IPS-NIHi7 (cell line): ENCODE data around the gene PZP.

ENCODE experiments used
- DNase-seq: peaks from one replicate; pipeline ENCODE4 v3.0.0; 2012; ENCODE audit warnings: mixed read lengths; ENCODE audit errors: extremely low spot score

PZP gene

DNA sequence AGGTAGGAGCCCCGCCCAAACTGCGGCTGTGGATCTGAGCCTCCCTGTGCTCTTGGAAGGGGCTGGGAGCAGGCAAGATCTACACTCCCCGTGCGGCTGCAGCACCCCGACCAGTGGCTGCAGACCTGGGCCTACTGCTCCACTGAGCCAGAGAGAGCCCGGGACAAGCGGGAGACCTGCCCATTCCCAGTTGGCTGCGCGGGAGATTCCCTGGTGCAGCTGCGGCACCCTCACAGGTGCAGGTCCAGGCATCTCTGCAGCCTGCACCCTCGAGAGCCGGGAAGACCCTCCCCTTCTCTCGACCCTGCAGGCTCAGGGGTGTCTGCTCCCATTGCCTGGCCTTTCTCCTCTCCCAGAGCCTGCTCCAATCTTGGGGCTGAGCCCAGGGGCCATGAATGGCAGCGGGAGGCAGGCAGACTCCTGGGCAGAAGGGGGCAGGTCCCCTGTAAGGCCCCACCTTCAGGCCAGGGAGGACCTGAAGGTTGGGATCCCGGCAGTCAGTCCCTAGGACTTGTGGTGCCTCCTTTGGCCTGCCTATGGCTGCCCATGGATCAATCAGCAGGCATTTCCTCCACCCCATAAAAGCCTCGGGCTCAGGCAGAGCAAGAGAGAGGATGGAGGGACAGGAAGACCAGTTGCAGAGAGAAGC lies 83.7 kb downstream of the PZP start:
- DNase-seq = no peak

DNA sequence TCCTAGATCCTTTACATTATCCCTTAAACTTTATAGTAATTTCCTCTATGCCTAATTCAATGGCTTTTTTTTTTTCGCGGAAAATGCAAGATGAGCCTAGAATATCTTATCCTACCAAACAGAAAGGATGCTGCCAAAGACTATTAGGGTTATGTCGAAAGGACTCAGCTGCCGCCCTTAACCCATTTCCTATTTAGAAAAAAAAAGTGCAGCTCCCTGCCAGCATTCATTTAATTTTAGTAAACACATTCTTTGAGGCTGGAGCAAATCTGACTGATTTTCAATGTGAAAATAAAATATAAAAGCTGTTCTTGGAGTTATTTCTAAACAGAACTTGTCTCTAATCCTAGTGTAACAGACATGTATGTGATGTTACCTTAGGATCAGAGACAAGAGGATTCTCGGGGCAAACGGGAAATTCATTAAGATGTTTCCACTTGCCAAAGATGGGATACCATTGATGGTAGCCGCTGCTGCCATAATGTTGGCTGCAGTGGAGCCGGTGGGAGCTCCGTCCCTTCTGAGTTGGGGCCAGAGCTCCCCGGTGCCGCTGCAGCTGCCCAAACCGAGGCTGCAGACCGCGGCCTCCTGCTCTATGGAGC lies 84.3 kb downstream of the PZP start:
- DNase-seq = no peak

DNA sequence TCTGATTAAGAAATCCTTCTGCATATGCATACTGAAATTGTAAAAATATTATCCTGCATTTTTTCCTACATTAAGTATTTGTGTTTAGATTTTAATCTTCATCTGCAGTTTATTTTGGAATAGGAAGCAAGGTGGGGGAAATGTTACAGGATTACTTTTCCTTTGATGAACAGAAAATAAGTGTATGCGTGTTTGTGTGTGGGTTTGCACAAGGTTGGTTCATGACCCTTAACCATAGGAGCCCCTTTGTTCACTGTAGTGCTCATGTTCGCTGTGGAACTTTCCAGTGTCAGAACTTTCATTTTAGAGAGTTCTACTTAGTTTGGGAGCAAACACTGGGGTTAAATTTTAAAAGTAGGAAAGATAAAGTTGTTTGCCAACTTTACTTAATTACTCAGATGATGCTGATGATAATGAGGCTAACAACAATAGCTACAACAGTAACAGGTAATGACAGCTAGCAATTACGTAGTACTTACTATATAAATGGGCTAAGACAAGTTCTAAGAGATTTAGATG lies 86.0 kb downstream of the PZP start:
- no peak for DNase-seq

DNA sequence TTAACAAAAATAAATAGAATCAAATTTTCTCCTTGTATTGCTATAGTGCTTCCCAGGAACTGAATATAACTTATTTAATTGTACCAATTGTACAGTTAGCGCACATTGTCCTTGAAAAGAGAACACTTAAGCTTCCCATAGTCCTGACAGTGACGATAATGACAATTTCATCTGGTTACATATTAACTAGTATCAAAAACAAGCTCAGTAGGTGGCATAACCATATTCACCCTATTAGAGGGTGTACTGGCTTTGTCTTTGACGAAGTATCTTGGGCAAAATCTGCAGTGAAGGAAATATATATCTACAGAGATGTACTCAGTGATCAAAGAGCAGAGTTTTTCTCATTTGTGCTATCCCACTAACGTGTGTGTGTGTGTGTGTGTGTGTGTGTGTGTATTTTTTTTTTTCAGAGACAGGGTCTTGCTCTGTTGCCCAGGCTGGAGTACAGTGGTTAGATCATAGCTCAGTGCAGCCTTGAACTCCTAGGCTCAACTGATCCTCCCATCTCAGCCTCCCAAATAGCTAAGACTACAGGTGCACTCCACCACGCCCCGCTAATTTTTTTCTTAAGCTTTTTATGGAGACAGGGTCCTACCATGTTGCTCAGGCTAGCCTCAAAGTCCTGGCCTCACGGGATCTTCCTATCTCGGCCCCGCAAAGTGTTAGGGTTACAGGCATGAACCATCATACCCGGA lies 87.6 kb downstream of the PZP start:
- no peak for DNase-seq

DNA sequence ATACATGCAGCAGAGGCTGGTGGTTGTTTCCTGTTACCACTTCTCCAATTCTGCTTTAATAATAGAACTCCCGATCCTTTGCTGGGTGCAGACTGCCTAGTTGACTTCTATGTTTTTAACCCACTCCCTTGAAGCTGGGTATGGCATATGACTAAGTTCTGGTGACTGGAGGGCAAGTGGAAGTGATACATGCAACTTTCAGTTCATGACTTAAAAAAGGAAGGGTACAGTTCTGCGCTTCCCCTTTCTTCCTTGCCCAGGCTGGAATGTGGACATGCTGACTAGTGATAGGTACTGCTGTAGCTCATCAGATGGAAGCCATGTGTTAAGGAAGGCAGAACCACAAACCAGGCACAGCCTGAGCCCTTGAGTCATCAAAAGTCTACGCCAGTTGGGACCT lies 90.0 kb downstream of the PZP start:
- no peak for DNase-seq

DNA sequence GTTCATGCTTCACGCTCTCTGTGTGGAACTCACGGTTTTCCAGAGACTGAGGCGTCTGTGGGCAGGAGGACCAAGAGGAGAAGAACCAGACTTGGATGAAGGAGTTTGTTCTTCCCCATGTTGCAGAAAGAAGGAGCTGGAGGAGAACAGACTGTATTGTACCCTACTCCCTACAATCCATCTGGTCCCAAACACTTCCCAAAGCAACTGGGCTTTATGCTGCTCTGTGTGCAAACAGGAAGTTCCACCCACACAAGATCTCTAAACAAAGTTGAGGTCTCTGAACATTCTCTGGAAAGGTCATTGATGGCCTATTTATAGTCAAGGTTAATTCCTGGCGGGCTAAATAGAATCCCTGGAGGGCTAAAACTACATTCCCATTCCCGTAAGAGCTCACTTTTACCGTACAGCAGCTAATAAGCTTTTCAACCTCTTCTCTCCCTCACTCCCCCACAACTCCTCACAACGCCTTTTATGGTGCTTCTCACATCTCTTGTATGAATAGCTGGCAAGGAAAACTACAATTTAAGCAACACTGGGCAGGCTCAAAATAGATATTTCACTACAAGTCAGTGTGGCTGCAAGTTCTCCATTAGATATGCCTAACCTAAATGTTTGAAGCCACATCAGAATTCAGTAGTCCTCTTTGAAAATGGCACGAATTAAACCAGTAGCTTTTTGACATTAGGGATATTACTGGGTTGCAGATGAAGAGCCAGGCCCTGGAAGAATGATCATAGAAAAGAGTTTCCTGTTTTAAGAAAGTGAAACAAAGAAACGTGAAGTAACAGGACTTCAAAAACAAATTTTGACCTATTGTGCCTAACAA lies 92.2 kb downstream of the PZP start, which contains the start of gene A2M:
TSS of gene A2M (minus strand) at position 189 of the 829 bp plus-strand sequence. CDS start at position 119, 70 bp downstream.
- DNase-seq = no peak

DNA sequence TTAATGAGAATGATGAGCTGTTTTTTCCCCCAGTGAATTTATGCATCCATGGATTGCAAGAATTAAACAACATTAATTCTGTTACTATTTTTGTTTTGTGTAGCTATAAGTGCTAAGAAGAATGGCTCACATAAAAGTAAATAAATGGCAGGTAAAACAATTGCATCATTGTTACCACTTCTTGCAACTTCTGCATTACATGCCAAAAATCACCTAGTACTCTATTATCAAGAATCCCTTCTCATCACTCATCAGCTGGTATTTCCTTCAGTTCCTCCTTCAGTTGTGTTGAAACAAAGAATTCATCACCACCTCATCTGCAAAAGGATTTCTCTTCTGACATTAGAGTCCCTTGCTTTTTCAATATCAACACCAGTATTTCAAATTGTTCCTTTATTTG lies 93.2 kb downstream of the PZP start:
- DNase-seq = no peak

DNA sequence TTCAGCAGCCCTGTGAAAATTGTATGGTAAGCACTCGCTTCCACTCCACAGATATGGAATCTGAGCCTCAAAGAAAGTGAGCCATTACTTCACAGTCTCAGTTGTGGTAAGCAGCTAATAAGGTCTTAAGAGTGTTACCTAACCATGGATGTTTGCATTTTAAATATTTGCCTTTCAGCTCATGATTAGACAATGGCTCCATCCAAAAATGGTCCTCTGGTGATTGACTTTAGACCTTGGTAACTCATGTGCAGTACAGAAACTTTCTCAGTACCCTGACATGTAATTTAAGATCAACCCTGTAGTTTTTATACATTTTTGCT lies 94.2 kb downstream of the PZP start:
- no peak for DNase-seq

DNA sequence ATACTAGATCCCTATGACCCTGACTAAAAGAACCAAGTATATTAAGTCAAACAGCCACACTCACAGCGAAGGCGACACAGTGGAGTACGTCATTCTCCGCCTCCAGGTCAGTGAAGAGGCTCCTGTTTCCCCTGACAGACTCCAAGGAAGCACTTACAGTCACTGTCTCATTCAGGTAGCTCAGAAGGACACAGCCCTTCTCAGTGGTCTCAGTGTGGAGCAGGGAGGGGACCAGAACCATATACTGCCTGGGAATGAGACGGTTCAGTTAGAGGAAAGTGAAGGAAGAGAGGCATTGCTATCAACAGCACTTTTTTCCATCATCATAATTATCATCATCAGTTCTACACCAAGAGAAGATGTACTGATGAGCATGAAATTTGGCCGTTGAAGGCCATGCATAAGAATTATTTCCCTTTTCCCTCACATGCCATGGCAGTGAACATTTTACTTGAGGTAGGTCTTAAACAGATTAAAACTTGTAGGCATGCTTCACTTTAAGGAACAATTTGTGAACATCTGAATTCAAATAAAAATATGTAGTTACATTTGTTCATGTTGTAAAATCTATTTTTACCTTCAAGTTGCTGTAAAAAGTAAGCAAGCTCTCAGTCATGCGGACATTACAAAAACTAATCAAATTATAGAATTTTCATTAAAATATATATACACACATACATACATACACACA lies 94.8 kb downstream of the PZP start:
- no peak for DNase-seq

DNA sequence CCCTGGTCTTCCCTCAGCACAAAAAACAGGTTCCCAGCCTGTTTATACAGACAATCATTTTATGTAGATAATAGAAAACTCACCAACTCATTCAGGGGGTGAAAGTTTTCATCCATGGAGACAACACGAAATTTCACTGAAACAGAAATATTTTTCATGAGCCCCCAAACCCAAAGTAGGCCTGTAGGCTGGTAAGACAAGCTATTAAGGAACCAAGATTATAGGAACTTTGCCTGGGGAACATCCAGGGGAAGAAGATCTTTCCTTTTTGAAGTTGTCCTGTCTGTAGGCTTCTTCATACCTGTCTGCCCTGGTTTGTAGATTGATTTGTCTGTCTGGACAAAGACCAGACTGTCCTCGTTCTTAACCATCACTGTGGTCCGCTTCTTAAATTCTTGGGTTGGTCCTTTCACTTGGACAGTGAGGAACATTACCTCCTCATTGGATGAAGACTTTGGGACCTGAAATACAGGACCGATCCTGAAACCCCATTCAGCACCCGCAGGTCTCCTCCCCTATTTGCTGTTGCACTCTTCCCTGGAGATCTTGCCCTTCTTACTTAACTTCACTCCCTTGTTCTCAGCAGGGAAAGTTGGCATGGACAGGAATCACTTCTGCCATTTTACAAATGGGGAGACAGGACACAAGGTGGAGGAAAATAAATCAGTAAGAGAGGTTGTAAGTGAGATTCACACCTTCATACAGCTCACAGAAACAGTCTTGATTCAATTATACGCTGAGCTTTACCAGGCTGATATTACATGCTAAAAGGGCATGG lies 95.9 kb downstream of the PZP start:
- no peak for DNase-seq

DNA sequence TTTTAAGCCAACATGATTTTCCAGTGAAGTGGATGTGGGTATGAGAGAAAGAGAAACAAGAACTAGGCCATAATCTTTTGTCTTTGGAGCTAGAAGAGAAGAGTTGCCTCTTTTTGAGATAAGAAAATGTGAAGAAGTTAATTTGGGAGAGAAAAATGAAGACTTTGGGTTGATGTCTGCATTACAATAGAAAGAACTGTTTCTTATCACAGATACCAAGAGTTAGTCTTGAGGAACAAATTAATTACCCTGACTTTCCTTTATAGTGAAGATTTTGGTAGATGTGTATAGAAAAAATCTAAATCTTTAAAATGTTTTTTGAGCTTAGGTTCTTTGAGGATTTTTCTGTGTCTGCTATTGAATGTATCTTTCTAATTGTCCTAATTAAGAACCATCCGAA lies 96.7 kb downstream of the PZP start:
- no peak for DNase-seq

DNA sequence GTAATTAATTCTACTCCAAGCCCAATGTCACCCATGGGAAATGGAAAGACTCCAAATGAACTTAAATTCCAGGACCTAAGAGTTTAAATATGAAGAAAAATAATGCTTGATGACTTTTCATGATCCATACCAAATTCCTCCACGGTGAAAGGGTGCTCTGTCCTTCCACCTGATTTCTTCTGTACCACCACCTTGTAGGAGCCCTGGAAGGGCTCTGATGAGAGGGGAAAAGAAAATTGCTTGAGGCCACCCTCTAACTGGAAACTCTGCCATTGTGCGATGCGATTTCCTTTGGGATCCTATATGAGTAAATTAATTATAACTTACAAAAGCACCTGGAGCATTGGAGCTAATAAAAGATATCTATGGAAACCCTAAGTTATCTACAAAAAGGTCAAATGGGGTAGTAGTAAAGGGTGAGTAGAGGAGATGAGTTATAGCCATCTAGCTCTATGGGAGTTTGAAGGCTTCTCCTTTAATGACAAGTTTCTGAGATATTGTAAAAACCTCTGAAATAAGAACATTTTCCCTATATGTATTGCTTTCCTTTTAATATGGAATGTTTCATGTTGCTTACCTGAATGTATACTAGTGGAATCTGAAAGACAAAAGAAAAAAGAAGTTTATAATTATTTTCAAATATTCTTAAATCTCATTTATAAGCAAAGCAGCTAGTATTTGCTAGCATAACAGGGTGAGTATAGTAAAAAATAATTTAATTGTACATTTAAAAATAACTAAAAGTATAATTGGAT lies 98.3 kb downstream of the PZP start:
- no peak for DNase-seq

DNA sequence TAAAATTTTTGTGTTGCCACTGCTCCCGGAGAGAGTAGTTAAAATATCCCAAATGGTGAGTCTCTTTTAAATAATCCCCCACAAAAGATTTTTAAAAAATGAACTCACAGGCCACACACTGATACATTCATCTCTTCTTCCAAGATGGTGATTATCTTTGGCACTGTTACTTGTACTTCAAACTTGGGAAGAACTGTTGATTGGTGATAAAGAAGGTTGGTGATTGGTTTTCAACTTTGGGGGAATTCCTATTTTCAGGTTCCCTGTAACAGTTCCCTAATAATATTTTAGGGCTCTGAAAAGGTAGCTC lies 99.0 kb downstream of the PZP start:
- DNase-seq = no peak

DNA sequence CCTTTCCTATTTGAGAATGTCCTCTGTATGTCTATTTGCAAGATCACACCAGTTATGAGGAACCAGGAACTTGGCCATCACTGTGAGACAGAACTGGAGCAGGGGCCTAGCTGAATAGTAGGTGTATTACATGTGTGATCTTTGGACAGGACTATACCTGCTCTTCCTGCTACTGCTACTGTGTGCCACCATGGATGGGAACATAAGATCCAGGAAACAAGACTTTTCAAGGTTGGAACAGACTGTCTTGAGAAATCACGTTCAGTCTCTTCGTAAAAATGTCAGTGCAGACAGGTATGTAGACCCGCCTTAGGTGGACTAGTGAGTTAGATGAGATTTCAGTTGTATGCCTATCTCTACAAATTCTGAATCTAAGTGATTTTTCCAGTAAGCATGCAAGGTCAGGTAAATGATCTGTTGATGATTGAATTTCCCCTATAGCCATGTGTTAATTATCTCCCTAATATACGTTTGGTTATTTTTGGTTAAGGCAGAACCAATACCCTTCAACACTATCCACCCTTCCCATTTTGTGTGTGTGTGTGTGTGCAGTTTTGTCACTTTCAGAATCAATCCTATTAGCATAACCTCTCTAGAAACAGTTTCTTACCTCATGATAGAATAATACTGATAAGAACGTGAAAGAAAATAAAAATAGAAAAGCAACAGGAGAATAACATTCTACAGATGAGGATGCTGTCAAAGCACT lies 99.5 kb downstream of the PZP start:
- no peak for DNase-seq

DNA sequence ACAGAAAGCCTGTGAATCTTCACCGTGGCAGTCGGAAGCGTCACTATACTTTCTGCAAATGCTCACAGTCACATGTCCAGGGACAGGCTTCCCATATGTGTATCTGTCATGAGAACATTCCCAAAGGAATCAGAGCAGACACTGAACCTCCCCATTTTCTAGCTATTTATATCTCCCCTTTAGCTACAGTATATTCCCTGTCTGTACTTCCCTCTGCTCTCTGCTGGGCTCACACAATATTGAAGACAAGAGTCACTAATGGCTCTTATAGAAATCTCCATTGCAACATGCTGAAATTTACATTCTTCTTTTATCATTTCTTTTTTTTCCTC lies 100.7 kb downstream of the PZP start:
- no peak for DNase-seq

DNA sequence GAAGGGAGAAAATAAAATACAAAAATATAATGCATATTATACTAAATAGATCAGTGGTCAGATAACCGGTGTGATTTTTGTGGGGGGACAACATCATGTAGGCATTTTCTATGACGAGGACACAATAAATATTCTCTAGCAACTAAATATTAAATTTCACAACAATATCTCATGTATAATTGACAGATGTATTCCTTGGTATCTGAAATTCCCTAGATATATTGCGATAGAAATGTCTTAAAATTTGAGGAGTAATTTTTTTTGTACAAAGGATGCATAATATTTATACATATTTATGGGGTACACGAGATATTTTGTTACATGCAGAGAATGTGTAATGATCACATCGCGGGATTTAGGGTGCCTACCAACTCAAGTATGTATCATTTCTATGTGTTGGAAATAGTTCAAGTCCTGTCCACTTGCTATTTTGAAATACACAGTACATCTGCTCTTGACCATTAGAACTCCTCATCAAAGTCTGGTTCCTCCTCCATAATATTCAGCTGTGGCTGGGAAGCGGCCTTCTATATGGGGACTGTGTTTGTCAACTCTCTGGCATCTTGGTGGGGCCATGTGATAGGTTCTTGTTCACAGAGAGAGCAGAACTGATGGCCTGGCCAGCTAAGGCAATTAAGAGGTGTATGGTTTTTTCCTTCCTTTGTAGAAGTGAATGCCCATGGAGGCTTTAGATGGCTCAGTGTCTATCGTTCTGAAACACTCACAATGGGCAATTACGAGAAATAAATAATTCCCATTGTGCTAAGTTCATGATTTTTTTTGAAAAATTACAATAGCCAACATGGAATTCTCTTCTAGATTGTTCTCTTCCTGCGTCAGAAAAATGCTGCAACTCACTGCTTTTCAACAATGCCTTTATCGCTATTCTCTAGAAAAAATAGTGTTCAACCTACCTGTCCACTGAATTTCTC lies 101.3 kb downstream of the PZP start:
- DNase-seq = no peak

DNA sequence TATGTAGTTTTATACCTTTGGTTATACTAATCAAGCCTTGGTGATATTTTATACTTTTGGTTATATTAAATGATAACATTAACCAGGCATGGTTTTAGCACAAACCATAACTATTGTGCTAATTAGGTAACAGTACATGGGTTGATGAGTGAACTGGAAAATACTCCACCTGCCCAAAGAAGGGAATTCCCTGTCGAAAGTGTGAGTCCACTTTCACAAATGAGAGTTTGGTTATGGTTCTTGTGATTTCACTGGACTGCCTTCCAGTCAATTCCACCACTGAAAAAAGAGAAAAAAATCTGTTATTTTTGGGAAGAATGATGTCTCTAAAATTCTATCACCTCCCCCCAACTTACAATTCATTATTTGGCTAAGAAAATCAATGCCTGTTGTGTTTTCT lies 102.1 kb downstream of the PZP start:
- DNase-seq = no peak

DNA sequence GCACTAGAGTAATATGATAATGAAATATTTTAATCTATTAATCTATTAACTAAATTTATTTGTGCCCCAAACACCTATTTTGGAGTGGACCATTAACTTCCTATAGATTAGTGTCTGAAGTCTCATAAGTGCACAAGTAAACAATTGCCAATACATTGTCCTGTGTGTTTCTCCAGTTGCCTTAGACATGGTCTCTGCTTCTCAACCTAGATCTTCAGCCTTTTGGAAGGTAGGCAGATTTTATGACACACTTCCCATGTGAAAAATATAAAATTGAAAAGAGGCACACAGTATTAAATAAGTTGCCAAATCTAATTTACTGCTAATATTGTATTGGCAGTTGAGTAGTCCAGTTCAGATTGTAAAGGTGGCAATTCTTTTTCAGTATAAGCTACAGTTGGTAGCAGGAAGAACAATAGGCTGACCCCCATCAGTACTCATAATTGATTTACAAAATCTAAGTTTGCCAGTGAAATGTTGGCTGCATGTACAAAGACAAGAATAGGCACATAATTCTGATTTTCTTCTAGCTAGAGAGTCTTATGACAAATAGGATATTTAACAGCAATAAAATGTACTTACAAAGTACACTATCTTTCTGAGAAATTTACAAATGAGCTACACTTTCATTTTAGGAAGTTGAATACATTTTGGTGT lies 103.3 kb downstream of the PZP start:
- no peak for DNase-seq
